ENCODE data around the gene DNAJC8.

The DNAJC8 gene

DNA sequence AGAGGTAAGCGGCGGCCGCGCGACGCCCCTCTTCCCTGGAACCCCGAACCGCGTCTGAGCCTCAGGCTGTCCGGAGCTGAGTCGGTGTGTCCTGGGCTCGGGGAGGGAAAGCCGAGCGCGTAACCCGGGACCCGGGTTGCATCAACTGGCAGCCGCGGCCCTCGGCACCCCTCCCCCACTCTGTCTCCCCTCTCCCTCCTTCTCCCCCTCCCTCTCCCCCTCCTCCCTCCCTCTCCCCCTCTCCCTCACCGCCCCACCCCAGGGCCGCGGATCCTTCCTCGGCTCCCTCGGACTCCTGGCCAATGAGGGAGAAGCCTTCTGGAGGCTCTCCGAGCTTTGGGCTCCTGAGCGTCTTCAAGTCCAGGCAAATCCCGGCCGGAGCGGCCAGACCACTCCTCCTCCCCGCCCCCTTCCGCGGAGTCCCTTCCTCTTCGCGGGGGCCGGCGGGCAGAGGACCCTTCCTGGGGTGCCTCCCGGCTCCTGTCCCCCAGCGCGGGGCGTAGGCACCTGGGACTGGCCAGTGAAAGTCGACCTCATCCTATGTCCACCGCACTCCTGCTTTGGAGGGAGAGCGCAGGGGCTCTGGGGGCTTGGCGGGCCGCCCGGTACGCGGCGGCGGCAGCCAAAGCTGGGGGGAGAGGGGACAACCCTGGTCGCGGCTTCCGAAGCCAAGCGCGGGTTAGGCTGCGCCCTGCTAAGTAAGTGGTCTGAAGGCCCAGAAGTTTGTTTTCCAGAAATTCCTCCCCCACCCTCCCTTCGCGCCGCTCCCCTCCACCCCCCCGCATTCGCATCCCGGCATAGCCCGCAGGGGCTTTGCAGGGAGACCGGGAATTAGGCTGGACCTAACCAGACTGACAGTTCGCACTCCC, 27.3 kb upstream of the DNAJC8 start:
- H3K27ac Mint-ChIP-seq, result peak overlapping the region; percentile 15
- peaks cover 6% of the 10 kb centered on the region for H3K36me3 Mint-ChIP-seq (ENCODE audit: low read depth)
- H3K4me1 Mint-ChIP-seq (ENCODE audit: low read depth), result peaks cover 43% of the 10 kb centered on the region
- H3K27me3 Mint-ChIP-seq, result no peaks in the 10 kb centered on the region
- no peaks in the 10 kb centered on the region for H3K9me3 Mint-ChIP-seq
- peak overlapping the region; percentile 83 for H3K4me3 Mint-ChIP-seq
- DNase-seq, result no peak

DNA sequence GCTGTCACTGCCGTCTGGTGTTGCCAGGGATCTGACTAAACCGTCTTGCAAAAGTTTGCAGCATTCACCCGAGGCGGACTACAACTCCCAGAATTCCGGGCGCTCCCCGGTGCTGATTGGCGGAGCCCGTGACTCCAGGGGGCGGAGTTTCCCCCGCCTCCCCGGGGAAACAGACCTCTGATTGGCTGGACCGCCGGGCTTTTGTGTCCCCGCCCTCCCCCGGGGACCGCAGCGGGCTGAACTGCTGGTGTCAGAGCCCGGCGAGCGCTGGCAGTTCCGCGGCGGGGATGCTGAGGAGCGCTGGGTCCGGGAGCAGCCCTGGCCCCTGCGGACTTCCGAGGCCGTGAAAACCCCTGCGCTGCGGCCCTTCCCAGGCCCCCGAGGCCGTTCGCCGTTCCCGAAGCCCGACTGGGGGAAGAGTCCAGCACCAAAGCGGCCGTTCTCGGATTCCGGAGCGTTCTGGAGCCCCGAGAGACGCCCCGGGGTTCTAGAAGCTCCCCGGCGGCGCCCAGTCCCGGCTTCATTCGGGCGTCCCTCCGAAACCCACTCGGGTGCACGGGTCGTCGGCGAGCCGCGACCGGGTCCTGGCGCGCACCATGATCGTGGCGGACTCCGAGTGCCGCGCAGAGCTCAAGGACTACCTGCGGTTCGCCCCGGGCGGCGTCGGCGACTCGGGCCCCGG, 26.6 kb upstream of the DNAJC8 start, which contains the start of gene SESN2:
TSS of gene SESN2 (plus strand) at position 267 of the 682 bp plus-strand sequence. CDS start at position 597, 330 bp downstream.
- no peaks in the 10 kb centered on the region for H3K27me3 Mint-ChIP-seq

GRCh38 chr1:28258628-28259251, 25.9 kb upstream of the DNAJC8 start:
- Mint-ChIP-seq H3K4me3 (peak overlapping the region; percentile 83), H3K9me3 (no peaks in the 10 kb centered on the region), H3K36me3 (ENCODE audit: low read depth) (peaks cover 6% of the 10 kb centered on the region), H3K27me3 (no peaks in the 10 kb centered on the region), H3K4me1 (ENCODE audit: low read depth) (peaks cover 44% of the 10 kb centered on the region), H3K27ac (peak overlapping the region; percentile 96)
- DNase-seq, result no peak

More for the DNA sequence above, 26.6 kb upstream of the DNAJC8 start, which contains the start of gene SESN2:
- peak within 1 kb of the TSS; percentile 83 for H3K4me3 Mint-ChIP-seq
- DNase-seq, result peak; percentile 99
- peak within 1 kb of the TSS; percentile 96 for H3K27ac Mint-ChIP-seq
- H3K36me3 Mint-ChIP-seq (ENCODE audit: low read depth), result peaks cover 6% of the 10 kb centered on the region
- peaks cover 44% of the 10 kb centered on the region for H3K4me1 Mint-ChIP-seq (ENCODE audit: low read depth)
- no peaks in the 10 kb centered on the region for H3K9me3 Mint-ChIP-seq

DNA sequence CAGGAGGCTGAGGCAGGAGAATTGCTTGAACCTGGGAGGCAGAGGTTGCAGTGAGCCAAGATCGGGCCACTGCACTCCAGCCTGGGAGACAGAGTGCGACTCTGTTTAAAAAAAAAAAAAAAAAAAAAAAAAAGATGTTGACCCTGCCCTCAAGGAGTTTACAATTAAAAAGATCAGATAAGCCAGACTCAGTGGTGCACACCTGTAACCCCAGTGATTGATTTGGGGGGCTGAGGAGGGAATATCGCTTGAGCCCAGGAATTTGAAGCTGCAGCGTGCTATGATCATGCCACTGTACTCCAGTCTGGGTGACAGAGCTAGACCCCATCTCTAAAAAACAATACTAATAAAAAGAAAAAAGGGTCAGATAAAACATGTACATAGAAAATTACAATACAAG, 24.9 kb upstream of the DNAJC8 start:
- Mint-ChIP-seq H3K27me3 (no peaks in the 10 kb centered on the region), H3K36me3 (ENCODE audit: low read depth) (peaks cover 3% of the 10 kb centered on the region), H3K4me3 (no peak overlapping the region), H3K4me1 (ENCODE audit: low read depth) (peaks cover 40% of the 10 kb centered on the region), H3K9me3 (no peaks in the 10 kb centered on the region), H3K27ac (peak overlapping the region; percentile 14)
- DNase-seq, result no peak

GRCh38 chr1:28256197-28256827, 23.5 kb upstream of the DNAJC8 start:
- peaks cover 3% of the 10 kb centered on the region for H3K36me3 Mint-ChIP-seq (ENCODE audit: low read depth)

GRCh38 chr1:28249866-28250295, 17.1 kb upstream of the DNAJC8 start:
- H3K4me3 Mint-ChIP-seq, result no peak overlapping the region
- H3K27me3 Mint-ChIP-seq, result no peaks in the 10 kb centered on the region
- H3K27ac Mint-ChIP-seq, result peak overlapping the region; percentile 96
- no peak for DNase-seq
- H3K36me3 Mint-ChIP-seq (ENCODE audit: low read depth), result no peaks in the 10 kb centered on the region
- H3K4me1 Mint-ChIP-seq (ENCODE audit: low read depth), result peaks cover 36% of the 10 kb centered on the region
- no peaks in the 10 kb centered on the region for H3K9me3 Mint-ChIP-seq

More at GRCh38 chr1:28256197-28256827, 23.5 kb upstream of the DNAJC8 start:
- Mint-ChIP-seq H3K27ac (peak overlapping the region; percentile 45), H3K27me3 (no peaks in the 10 kb centered on the region), H3K4me3 (no peak overlapping the region), H3K9me3 (no peaks in the 10 kb centered on the region), H3K4me1 (ENCODE audit: low read depth) (peaks cover 35% of the 10 kb centered on the region)
- DNase-seq, result no peak

- Mint-ChIP-seq H3K4me3 (peak overlapping the region; percentile 85), H3K27ac (peak overlapping the region; percentile 96), H3K9me3 (no peaks in the 10 kb centered on the region), H3K4me1 (ENCODE audit: low read depth) (peaks cover 43% of the 10 kb centered on the region), H3K36me3 (ENCODE audit: low read depth) (no peaks in the 10 kb centered on the region), H3K27me3 (no peaks in the 10 kb centered on the region)
- peak; percentile 49 for DNase-seq
Measured at GRCh38 chr1:28249013-28249865, 16.4 kb upstream of the DNAJC8 start.

DNA sequence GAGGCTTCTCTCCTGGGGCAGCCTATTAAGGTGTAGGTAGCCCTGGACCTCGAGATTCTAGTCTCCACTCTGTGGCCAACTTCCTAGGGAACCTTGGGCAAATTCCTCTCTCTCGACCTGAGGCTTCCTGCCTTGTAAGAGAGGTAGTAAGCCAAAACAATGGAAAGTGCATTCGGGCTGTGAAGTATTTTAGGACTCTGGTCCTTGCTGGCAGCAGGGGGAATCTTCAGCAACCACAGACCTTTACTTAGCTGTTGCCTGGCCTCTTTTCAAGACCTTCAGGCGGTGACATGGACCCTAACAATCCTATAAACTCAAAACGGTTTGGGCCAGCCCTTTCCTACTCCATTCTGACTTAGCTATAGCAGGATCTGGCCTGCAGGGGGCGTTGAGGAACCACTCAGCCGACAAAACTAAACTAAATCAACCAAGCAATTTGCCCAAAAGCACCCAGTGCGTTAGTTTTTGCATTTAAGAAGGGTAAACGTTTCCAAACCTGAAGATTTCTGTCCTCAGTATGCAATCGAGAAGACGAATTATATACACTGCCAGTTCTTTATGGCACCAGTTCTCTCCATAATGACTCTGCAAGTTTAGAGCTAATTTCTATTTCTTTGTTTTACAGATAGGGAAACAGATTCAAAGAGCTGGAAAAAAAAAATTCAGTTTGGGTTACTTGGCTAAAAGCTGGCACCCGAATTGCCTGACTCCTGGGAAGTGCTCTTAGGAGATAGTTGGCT, 15.6 kb upstream of the DNAJC8 start:
- peaks cover 51% of the 10 kb centered on the region for H3K4me1 Mint-ChIP-seq (ENCODE audit: low read depth)
- H3K36me3 Mint-ChIP-seq (ENCODE audit: low read depth), result no peaks in the 10 kb centered on the region
- H3K27ac Mint-ChIP-seq, result peak overlapping the region; percentile 96
- H3K27me3 Mint-ChIP-seq, result no peaks in the 10 kb centered on the region
- H3K9me3 Mint-ChIP-seq, result no peaks in the 10 kb centered on the region
- H3K4me3 Mint-ChIP-seq, result peak overlapping the region; percentile 85
- DNase-seq, result peak; percentile 87

GRCh38 chr1:28247612-28248272, 14.9 kb upstream of the DNAJC8 start:
- H3K4me1 Mint-ChIP-seq (ENCODE audit: low read depth), result peaks cover 57% of the 10 kb centered on the region
- H3K27ac Mint-ChIP-seq, result peak overlapping the region; percentile 96
- no peak for DNase-seq
- no peaks in the 10 kb centered on the region for H3K9me3 Mint-ChIP-seq
- no peaks in the 10 kb centered on the region for H3K36me3 Mint-ChIP-seq (ENCODE audit: low read depth)
- peak overlapping the region; percentile 85 for H3K4me3 Mint-ChIP-seq
- H3K27me3 Mint-ChIP-seq, result no peaks in the 10 kb centered on the region

GRCh38 chr1:28246427-28246832, 13.6 kb upstream of the DNAJC8 start:
- H3K4me1 Mint-ChIP-seq (ENCODE audit: low read depth), result peaks cover 58% of the 10 kb centered on the region
- H3K9me3 Mint-ChIP-seq, result no peaks in the 10 kb centered on the region
- no peaks in the 10 kb centered on the region for H3K36me3 Mint-ChIP-seq (ENCODE audit: low read depth)
- H3K27ac Mint-ChIP-seq, result peak overlapping the region; percentile 96
- H3K27me3 Mint-ChIP-seq, result no peaks in the 10 kb centered on the region
- DNase-seq, result no peak
- peak overlapping the region; percentile 85 for H3K4me3 Mint-ChIP-seq

DNA sequence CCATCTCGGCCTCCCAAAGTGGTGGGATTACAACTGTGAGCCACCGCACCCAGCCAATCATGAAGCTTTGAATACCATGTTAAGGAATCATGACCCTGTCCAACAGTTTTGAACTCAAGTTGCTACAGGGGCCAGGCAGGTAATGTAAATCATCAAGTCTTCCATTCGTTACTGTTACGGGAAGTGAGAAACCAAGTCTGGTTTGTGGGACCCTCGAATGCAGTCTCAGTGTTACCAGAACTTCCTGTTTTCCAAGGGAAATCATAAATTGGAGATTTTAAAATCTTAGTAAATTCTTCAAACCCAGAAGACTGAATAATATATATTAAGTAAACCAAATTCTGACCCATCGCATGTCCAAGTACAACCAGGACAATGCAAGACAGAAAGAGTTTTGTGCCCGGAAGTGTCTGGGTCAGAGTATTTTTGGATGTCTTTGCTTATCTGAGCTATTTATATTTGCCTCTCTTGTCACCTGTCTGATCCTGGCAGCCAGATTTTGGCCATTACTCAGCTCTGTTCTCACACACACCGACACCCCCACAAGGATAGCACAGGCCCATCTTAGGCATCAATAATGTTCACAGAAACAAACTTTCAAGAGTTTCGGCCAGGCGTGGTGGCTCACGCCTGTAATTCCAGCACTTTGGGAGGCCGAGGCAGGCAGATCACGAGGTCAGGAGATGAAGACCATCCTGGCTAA, 11.9 kb upstream of the DNAJC8 start:
- H3K4me3 Mint-ChIP-seq, result peak overlapping the region; percentile 32
- peaks cover 56% of the 10 kb centered on the region for H3K4me1 Mint-ChIP-seq (ENCODE audit: low read depth)
- H3K36me3 Mint-ChIP-seq (ENCODE audit: low read depth), result peaks cover 4% of the 10 kb centered on the region
- DNase-seq, result no peak
- H3K27ac Mint-ChIP-seq, result peak overlapping the region; percentile 88
- no peaks in the 10 kb centered on the region for H3K9me3 Mint-ChIP-seq
- no peaks in the 10 kb centered on the region for H3K27me3 Mint-ChIP-seq

DNA sequence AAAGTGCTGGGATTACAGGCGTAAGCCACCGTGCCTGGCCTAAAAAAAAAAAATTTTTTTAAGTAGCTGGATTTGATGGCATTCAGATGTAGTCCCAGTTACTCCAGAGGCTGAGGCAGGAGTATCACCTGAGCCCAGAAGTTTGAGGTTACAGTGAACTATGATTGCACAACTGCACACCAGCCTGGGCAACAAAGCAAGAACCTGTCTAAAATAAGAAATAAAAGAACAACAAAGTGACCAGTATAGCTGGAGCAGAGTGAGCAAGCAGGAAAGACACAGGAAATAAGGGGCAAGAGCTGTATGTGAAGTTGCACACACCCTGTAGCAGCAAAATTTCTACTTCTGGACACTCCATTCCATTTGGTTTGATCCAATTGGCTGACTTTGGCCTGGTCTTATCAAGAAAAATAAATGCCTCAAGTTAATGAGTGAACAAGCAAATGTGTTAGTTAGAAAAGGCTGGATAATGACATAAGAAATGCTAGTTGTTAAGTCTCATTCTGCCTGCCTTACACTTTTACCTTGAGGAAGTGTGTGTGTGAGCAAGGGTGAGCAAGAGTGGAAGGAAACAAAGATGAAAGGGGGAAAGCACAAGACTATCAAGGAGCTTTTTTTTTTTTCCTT, 11.0 kb upstream of the DNAJC8 start:
- peak overlapping the region; percentile 20 for H3K4me3 Mint-ChIP-seq
- H3K27me3 Mint-ChIP-seq, result no peaks in the 10 kb centered on the region
- peak overlapping the region; percentile 88 for H3K27ac Mint-ChIP-seq
- H3K36me3 Mint-ChIP-seq (ENCODE audit: low read depth), result peaks cover 7% of the 10 kb centered on the region
- no peaks in the 10 kb centered on the region for H3K9me3 Mint-ChIP-seq
- peaks cover 49% of the 10 kb centered on the region for H3K4me1 Mint-ChIP-seq (ENCODE audit: low read depth)
- DNase-seq, result no peak
